ENCODE results near the gene CPXM1.

Gene CPXM1

DNA sequence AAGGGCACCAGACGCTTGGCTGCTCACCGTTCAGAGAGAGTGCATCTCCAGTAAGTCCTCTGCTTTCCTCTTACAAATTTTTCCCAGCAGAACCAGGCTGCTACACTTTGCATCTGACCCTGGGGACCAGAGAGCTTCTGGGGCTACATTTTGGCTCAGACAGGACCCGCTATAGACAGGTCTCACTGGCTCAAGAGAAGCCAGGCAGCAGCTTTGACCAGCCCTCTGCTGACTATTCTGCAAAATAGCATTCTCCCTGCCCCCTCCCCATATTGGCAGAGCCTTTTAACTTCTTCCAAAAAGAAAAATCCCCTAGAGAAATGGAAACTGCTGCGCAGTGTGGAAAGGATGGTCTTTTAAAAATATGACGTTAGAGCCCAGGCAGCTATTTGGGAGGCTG lies 37.2 kb downstream of the CPXM1 start:
- DNase-seq (ENCODE audit: low read depth in 2 of 2), result no peak

DNA sequence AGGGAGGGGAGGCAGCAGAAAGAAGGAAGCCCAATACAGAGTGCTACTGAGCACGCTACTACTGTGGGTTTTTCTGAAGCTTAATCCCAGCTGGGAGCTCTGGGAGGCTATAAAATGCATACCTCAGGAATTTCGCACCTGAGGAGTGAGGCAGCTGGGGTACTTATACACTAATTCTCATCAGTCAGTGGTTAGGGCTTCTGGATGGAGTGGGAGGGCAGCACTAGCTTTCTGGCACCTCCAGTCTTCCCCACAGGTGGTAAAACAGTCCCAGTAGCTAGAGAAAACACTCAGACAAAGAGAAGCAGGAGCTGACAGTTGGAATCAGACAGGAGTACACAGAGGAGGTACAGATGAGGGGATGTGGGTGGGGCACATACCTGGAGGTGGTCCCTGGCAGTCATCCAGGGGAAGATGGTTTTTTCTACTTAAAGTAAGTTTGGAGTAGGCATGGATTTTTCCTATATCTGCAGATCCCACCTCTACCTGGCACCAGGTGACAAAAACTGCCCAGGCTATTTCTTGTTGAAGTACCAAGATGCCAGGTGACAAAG lies 37.8 kb downstream of the CPXM1 start:
- no peak for DNase-seq (ENCODE audit: low read depth in 2 of 2)

DNA sequence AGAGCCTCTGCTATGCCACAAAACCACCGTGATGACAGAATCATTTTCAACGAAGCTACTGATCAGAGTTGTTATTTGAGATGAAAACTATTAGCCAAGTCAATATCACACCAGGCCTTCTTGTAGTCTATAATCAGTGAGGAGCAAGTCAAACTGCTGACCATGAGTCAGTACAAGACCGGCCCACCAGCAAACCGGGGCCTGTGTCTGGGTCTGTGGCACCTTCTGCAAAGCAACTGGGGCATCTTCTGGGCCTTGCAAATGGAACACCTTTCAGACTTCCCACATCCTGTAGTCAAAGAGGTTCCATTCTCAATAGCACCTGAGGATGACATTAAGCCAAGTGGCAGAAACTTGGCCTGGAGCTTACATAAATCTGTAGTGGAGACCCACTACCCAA lies 38.5 kb downstream of the CPXM1 start:
- no peak for DNase-seq (ENCODE audit: low read depth in 2 of 2)

DNA sequence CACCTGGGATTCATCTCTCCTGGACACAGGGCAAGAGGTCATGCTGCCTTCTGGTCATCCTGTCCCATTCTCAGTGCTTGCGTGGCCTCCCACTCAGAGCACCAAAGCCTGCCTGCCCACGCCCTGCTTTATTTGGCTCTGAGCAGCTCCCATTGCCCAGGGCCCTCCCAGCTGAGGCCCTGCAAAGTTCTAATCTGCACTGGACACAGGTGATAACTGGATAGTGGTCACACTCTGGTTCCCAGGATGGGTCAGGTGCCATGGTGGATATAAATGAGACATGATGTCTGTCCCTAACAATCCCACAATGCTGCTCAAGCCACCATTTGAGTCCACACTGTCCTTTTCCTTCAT lies 39.5 kb downstream of the CPXM1 start:
- DNase-seq (ENCODE audit: low read depth in 2 of 2), result no peak

DNA sequence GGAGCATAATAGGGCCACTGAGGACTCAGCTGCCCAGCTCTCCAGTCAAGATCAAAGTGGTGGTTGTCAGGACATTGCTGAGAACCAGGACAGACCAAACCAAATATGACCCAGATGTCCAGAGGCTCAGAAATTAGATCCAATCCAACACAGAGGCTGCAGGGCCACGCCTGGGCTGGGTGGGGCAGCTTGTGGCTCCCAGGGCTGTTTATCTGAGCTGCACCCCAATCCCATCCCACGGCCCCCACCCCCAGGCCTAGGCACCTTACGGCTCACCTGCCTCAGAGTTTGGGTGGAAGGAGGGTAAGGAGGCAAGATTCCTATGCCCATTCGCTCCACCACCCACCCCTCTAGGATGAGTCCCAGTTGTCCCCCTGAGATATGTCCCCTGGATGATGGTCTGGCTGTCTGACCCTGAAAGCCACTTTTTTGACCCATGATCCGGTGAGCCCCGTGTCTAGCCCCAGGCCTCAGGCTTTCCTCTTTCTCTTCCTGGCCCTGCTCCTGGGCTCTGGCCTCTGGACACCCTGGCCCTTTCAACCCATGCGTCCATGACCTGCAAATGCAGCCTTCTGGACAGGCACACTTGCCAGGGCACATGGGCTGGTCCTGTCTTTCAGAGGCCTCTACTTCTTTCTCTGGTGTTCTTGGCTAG lies 40.0 kb downstream of the CPXM1 start:
- DNase-seq (ENCODE audit: low read depth in 2 of 2), result no peak

DNA sequence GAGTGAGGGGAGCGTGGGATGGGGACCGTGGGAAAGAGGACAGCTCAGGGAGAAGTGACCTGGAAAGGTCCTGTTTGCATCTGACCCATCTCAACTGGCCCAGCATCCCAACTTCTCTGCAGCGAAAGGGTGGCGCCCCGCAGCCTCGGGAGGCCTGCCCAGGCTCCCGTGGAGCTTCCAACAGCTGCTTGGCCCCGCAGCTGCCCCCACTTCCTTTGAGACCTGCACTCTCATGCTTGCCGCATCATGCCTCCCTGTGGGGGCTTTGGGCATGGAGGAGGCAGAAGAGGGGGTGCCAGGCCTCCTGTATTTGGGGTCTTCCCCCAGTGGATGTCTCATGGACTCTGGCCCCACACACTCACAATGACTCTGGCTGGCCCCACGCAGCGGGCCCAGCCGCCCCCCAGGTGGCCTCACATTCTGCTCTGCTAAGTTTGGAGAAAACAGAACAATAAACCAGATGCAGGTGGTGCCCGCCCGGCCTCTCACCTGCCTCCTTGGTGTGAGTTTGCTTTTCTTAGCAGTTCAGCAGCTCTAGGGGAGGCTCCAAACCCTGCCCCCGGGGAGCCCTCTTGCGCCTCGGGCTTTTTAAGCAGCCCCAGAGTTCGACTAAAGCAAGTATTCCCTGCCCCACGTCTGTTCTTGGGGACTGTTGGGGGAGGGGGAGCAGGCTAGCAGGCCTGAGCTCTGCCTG lies 40.7 kb downstream of the CPXM1 start:
- DNase-seq (ENCODE audit: low read depth in 2 of 2), result no peak

DNA sequence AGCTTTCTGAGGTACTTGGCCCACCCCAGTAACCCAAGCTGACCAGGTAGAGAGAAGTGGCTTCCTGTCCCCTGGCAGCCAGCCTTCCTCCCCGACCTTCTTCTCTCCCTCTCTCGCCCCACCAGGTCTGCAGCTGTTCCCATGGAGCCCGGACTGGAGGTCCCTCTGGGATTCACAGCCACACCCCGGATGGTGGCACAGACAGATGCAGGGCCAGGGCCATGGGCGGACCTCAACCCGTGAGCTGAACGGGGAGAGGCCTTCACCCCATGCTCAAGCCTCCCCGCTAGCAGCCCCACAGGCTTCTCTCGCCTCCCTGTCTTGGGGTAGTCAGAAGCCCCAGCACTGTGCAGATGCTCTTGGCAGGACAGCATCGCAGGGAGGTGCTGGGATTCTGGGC lies 41.3 kb downstream of the CPXM1 start:
- DNase-seq (ENCODE audit: low read depth in 2 of 2), result no peak

DNA sequence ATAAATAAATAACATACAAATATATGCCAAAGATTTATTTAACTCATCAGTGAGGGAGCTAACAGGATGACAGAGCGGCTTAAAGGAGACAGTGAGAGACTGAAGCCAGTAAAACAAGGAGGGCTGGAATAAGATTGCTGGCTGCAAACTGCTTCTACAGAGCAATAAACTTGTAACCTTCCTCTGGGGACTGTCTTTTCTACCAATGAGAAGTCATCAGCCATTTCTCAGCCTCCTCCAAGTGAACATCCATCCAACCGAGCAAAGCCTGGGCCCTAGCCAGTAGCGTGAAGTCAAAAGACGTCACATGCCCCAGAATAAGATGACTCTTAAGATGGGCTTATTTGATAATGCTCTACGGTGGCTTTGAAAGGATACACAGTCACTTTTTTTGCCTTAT lies 42.5 kb downstream of the CPXM1 start:
- no peak for DNase-seq (ENCODE audit: low read depth in 2 of 2)

DNA sequence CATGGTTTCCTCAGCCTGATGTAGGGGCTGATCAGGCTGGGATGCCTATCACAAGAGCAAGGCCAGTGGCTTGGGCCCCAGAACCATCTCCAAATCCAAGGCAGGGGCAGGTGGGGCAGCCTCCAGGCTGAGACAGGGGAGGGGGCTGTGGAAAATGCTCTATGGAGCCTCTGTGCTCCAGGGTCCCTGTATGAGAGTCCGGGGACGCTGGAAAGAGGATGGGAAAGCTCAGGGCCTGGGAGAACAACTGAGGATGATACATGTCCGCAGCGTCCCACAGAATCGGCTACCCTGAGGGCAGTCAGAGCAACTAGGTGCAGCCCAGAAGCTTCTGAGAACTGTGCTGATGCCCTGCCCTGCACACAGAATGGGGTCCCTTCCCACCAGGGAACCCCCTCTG lies 43.4 kb downstream of the CPXM1 start:
- DNase-seq (ENCODE audit: low read depth in 2 of 2), result no peak

DNA sequence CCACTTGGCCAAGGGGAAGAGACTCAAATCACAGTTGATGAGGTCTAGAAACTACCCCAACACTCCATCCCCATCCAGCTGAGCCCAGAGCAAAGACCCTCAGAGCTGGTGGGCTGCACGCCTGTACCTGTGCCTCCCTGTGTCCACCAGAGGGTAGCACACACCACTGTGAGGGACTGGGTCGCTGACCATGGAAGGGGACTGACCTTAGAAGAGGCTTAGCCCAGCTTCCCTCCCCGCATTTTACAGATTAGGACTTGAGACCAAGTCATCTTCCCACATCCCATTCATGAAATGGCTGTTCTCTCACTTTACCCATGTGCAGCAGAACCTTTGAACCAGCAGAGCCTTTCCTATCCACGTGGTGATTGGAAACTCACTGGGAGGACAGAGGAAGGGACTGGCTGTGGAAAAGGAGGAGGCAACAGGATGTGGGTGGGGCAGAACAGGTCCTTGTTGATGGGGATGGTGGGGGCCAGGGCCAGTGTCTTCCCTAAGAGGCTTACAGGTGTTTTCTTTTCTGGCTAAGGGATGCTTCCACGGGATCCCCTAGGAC lies 44.3 kb downstream of the CPXM1 start:
- DNase-seq (ENCODE audit: low read depth in 2 of 2), result no peak

DNA sequence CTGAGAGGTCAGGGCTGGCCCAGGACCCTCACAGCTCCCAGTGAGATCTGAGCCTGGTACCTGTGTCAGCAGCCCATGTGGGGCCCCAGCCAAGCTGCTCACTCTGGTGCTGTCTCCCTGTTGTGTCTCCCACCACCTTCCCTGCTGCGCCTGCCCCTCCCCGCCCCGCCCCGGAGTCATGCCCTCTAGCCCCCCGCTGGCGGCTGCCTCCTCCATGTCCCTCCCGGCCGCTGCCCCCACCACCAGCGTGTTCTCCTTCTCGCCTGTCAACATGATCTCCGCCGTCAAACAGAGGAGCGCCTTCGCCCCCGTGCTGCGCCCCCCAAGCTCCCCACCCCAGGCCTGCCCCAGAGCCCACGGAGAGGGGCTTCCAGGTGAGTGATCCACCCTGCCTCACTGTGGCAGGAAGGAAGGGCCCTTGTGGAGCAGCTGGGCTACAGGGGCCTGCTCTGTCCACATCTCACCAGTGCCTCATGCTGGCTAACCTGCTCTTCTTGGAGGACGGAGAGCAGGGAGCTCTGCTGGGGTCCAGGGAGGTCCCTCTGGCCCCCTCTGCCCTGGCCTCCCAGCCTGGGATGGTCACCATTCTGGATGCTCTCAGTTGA lies 44.9 kb downstream of the CPXM1 start:
- no peak for DNase-seq (ENCODE audit: low read depth in 2 of 2)

DNA sequence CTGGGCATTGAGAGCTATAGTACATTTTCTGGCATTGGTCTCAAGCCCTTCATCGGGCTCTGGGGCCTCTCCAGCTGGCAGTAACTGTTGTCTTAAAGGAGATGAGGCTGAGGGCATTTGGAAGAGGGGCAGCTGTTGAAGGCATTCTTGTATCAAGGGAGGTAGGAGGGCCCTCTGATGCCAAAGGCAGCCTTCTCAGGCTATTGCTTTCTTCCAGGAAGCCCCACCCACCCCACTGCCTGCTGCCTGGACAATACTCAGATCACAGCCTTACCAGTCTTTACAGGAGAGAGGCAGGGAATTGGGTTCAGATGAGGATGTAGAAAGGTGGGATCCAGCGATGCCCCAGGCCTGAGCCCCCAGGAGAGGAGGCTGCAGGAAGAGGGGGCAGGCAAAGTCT lies 46.0 kb downstream of the CPXM1 start:
- DNase-seq (ENCODE audit: low read depth in 2 of 2), result no peak

DNA sequence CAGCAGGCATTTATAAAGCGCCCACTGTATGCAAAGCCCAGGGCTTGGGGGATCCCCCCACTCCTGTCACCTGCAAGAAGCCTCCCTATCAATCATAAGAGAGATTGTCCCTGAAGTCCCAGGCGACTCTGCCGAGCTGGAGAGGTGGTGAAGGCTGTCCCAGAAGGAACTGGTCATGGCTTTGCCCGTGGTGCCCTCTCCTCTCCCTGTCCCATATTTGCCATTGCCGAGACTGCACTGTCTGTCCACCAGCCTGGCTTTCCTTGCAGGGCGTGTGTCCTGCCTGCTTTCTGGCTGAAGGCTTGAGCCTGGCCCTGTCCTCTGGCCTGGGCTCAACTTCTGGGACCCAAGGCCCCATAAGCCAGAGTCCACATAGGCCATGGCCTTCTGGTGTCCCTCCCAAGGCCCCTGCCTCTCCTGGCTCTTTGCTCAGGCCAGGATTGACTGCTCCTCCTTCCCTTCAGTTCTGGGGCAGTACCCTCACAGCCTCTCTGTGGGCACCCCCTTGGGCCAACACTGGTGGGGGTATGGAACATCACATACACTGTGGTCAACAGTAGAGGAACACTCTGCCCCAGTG lies 46.9 kb downstream of the CPXM1 start:
- no peak for DNase-seq (ENCODE audit: low read depth in 2 of 2)

DNA sequence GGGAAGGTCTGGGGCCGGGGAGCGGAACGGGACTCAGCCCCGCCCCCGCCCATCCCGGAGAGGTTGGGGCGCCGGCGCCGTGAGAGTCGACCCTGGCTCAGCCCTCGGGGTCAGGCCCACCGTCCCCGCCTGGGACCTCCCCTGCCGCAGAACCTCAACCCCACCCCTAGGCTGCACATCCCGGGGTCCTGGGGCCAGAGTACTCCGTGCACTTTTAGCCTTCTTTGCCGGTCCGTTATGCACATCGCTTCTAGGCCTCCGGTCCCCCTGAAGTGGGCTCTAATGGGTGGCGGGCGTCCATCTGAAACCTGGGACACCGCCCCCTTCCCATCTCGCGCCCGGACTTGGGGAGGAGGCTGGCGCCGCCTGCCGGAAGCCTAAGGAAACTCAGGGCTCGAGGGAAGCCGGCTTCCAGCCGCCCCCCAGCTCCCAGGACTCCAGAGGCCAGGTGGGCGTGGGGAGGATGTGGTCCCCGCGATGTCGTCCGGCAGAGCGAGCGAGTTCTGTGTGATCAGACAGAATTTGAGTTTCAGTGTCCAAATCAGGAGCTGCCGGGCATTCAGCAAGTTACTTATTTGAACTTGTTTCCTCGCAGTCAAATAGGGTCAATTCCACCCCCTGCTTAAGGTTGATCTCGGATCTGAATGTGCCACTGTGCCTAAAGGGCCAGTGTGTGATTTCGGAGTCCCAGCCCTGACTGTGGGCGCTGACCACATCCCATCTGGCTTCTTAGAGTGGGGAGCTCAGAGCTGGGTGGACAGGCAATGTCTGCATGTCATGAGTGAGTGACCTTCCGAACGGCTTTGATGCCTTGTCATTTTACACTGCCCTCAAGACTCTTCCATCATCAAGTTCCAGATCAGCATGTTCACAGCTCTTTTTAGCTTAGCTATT lies 47.6 kb downstream of the CPXM1 start:
- no peak for DNase-seq (ENCODE audit: low read depth in 2 of 2)

DNA sequence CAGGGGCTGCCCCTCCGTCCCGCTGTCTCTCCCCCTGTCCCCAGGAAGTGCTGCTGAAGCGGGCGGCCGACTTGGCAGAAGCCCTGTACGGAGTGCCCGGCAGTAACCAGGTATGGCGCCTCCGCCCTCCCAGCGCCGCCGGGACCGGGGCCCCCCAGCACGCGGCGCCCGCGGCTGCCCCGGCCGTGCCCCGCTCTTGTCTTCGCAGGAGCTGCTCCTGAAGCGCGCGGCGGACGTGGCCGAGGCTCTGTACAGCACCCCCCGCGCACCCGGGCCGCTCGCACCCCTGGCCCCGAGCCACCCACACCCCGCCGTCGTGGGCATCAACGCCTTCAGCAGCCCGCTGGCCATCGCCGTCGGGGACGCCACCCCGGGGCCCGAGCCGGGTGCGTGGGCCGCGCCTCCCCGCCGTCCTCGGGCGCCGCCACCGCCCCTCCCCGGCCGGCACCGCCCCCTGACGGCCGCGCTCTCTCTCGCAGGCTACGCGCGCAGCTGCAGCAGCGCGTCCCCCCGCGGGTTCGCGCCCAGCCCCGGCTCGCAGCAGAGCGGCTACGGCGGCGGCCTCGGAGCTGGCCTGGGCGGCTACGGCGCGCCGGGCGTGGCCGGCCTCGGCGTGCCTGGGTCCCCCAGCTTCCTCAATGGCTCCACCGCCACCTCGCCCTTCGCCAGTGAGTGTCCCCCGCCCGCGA lies 48.4 kb downstream of the CPXM1 start:
- DNase-seq (ENCODE audit: low read depth in 2 of 2), result no peak

DNA sequence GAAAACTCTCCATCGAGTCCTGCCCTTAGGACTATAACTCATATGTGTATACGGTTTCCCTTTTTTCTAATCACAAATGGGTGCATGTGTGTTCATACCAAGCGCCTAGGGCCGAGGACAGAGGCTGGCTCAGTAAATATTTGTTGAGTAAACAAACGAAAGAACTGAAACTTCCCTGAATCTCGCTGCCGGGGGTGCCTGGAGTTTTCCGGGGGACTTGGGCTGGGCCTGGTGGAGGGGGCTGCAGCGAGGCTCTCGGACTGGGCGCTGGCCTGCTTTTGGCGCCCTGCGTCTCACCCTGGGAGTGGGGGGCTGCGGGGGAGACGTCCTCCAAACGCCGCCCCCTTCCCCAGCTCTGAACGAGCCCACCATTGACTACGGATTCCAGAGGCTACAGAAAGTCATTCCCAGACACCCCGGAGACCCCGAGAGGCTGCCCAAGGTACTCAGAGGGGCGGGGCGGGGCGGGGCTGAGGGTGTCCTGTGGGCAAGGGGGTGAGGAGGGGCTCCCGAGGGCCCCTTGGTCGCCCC lies 49.0 kb downstream of the CPXM1 start:
- no peak for DNase-seq (ENCODE audit: low read depth in 2 of 2)

DNA sequence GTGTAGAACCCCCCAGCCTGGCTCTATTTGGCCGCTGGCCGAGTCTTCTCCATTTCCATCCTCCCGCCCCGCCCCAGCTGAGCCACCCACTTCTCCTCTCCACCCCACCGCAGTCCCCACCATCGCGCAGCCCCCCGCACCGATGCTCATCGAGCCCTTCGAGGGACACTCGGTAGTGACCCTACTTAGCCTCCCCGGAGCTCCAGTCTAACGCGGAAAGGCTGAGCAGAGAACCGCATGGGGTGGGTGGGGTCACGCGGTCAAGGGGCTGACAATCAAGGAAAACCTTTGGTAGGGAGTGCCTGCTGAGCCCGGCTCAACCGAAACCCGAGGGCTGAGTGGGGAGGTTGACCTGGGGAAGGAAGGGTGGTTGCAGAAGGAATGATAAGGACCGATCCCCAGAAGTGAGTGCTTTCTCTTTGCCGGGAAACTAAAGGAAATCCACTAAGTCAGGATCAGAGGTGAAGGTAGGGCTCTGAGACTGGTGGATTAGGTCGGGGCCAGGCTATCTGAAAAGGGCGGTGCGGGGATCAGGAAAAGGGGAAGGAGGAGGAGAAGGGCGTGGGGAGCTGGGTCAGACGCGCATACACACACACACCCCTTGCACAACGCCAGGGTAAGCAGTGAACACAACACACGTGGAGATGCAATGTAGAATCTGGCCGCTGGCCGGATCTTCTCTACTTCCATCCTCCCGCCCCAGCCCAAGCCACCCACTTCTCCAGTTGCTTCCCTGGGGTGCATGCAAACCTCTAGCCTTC lies 49.8 kb downstream of the CPXM1 start:
- DNase-seq (ENCODE audit: low read depth in 2 of 2), result no peak

DNA sequence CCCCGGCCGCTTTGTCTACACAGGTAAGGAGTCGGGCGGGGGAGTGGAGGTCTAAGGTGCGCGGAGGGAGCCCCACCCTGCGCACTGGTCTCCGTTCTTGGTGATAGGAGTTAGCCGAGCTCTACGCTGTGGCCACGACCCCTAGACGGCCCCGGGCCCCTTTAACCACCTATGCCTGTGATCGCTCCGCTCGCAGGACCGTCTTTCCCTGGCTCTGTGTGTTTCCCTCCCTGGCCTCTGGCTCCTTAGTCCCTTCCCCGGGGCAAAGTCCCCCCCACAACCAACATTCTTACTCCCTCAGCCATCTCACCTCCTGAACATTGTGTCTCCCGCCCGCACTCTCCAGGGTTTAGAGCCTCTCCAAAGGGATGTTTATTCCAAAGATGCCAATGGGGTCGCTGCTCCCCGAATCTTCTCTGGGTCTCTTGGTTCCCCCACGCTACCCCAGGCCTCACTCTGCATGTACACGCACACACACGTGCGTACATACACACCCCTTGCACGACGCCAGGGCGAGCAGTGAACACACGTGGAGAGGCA lies 50.4 kb downstream of the CPXM1 start:
- no peak for DNase-seq (ENCODE audit: low read depth in 2 of 2)

DNA sequence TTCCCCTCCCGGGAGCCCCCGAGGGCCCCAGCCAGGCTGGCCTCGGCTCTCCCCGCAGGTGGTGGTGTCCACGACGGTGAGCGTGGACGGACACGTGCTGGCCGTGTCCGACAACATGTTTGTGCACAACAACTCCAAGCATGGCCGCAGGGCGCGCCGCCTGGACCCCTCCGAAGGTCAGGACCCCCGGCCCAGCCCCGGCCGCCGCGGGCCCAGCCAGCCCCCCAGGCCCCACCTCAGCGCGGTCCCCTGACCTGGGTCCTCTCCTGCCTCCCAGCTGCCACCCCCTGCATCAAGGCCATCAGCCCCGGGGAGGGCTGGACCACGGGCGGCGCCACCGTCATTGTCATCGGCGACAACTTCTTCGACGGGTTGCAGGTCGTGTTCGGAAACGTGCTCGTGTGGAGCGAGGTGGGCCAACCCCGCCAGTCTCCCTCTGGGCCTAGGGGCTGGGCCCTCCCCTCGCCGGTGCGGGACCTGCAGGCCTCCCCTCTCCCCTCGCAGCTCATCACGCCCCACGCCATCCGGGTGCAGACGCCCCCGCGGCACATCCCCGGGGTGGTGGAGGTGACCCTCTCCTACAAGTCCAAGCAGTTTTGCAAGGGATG lies 51.0 kb downstream of the CPXM1 start:
- no peak for DNase-seq (ENCODE audit: low read depth in 2 of 2)
